HepG2 (cell line): ENCODE measurements around the gene CACNA2D3. TPM values are rescaled to one million over a fixed set of nuclear protein-coding genes. Genes with fewer than 3 reads are reported as not detected.

Experiments used
- ATAC-seq: fragments of 200-7000 bp; cut with Tn5 transposase; 3 replicates; pipeline ENCODE4 v1.9.1; 2020; ENCODE audit warnings: mild to moderate bottlenecking, moderate library complexity
- BruUV-seq: library from RNA; stranded (reverse); fragments of 400-500 nt; replicated peaks from 2 replicates; lab custom pipeline; 2021; lab: Mats Ljungman, UMichigan
- CTCF ChIA-PET: fragments of 300-600 bp; formaldehyde crosslinking; extraction: SDS; loops from one replicate; lab custom pipeline; 2021; ENCODE audit warnings: low total read pairs, inconsistent platforms, low intra/inter-chr PET ratio; lab: Yijun Ruan, JAX
- POLR2A ChIA-PET: fragments of 350-600 bp; sonication (Branson Sonifier 250); formaldehyde crosslinking; loops from one replicate; lab custom pipeline; 2020; ENCODE audit warnings: antibody characterized with exemption, inconsistent platforms; lab: Yijun Ruan, JAX
- DNase-seq: peaks from one replicate; pipeline ENCODE4 v3.0.0-alpha.2; 2015; ENCODE audit warnings: low spot score
- FAIRE-seq: peaks from 3 replicates; lab custom pipeline; 2011; peaks lifted over from hg19 to GRCh38; lab: Jason Lieb, UNC
- H2AFZ ChIP-seq: one replicate; pipeline ENCODE4 v1.6.1; 2011; ENCODE audit warnings: low read length, inconsistent platforms
- H3K27ac ChIP-seq: fragments of 300-600 bp; 3 replicates; pipeline ENCODE4 v1.8.0; 2011; ENCODE audit warnings: mixed run types, mild to moderate bottlenecking, mixed read lengths, low read length, inconsistent platforms; ENCODE audit not compliant: insufficient read depth; ENCODE audit errors: extremely low read length
- H3K27me3 ChIP-seq, 2 experiments: fragments of 200-600 bp in 1 of 2; 2 replicates in 1 of 2; 3 replicates in 1 of 2; pipeline versions ENCODE4 v1.6.0 to v1.8.0; 2011; ENCODE audit warnings: low read length in 2 of 2, mild to moderate bottlenecking in 2 of 2, moderate library complexity in 2 of 2, inconsistent platforms in 1 of 2; ENCODE audit not compliant: insufficient read depth in 2 of 2, control insufficient read depth in 1 of 2
- H3K36me3 ChIP-seq, 2 experiments: fragments of 200-600 bp in 1 of 2; replicated peaks in 1 of 2; 2 replicates in 1 of 2; 3 replicates in 1 of 2; pipeline versions ENCODE4 v1.5.1 to v1.8.0; 2011; ENCODE audit warnings: low read length in 2 of 2, inconsistent platforms in 1 of 2; ENCODE audit not compliant: insufficient read depth in 2 of 2, control insufficient read depth in 1 of 2
- H3K4me1 ChIP-seq: 2 replicates; pipeline ENCODE4 v1.5.1; 2012; ENCODE audit warnings: low read length, inconsistent platforms; ENCODE audit not compliant: insufficient read depth
- H3K4me2 ChIP-seq: 2 replicates; pipeline ENCODE4 v1.6.0; 2011; ENCODE audit warnings: low read depth, low read length, inconsistent platforms
- H3K4me3 ChIP-seq, 3 experiments: fragments of 200-600 bp in 1 of 3; sonication (generic), shearing (Covaris generic) in 1 of 3; replicated peaks in 1 of 3; 2 replicates each; pipeline ENCODE4 v1.5.1; 2011 to 2016; ENCODE audit warnings: low read length in 3 of 3, inconsistent platforms in 2 of 3, low read depth in 2 of 3, mild to moderate bottlenecking in 2 of 3, control low read depth in 1 of 3, mixed read lengths in 1 of 3; ENCODE audit not compliant: insufficient read depth in 1 of 3
- H3K79me2 ChIP-seq: one replicate; pipeline ENCODE4 v1.6.1; 2011; ENCODE audit warnings: low read length, inconsistent platforms; ENCODE audit not compliant: insufficient read depth
- H3K9ac ChIP-seq: 2 replicates; pipeline ENCODE4 v1.6.0; 2011; ENCODE audit warnings: mild to moderate bottlenecking, low read depth, low read length, inconsistent platforms; ENCODE audit not compliant: insufficient read depth
- H3K9me3 ChIP-seq: 2 replicates; pipeline ENCODE4 v1.5.1; 2012; ENCODE audit warnings: mild to moderate bottlenecking, low read length
- H4K20me1 ChIP-seq: 2 replicates; pipeline ENCODE4 v1.6.0; 2011; ENCODE audit warnings: inconsistent platforms, mild to moderate bottlenecking, low read length, moderate library complexity; ENCODE audit not compliant: insufficient read depth
- ATM ChIP-seq: fragments of 450-650 bp; IDR thresholded peaks from 2 replicates; pipeline ENCODE4 v1.7.1; 2017; ENCODE audit warnings: mild to moderate bottlenecking, borderline replicate concordance
- CBX1 ChIP-seq: IDR thresholded peaks from one replicate; pipeline ENCODE4 v1.6.1; 2016; ENCODE audit warnings: antibody characterized with exemption, low read depth
- HNRNPH1 ChIP-seq: fragments of 200-400 bp; formaldehyde crosslinking; optimal IDR thresholded peaks from 2 replicates; pipeline ENCODE3; 2017; ENCODE audit warnings: mild to moderate bottlenecking, low read depth, low read length
- MEIS1 ChIP-seq: sonication (generic); formaldehyde crosslinking; IDR thresholded peaks from 2 replicates; pipeline ENCODE4 v1.9.0; 2021; ENCODE audit warnings: mild to moderate bottlenecking, missing genetic modification reagents, moderate library complexity, borderline replicate concordance
- NFIC ChIP-seq: IDR thresholded peaks from 2 replicates; pipeline ENCODE4 v1.6.1; 2012; ENCODE audit warnings: mild to moderate bottlenecking, low read length, inconsistent platforms
- TEAD2 ChIP-seq: sonication (generic); formaldehyde crosslinking; IDR thresholded peaks from 2 replicates; pipeline ENCODE4 v1.9.0; 2021; ENCODE audit warnings: missing genetic modification reagents
- ZNF441 ChIP-seq: sonication (generic); formaldehyde crosslinking; IDR thresholded peaks from 2 replicates; pipeline ENCODE4 v1.7.0; 2021; ENCODE audit warnings: missing genetic modification reagents, borderline replicate concordance
- WGBS: methylation state at CpG from one replicate; pipeline ENCODE4 v1.1.6; 2017; ENCODE audit warnings: low lambda C conversion rate; 5-methylcytosine and 5-hydroxymethylcytosine counted together
- in situ Hi-C: cut with HindIII; loops from 2 replicates; pipeline ENCODE4 v1.10.0; 2017; ENCODE audit warnings: low pct_unique_long_range_greater_than_20kb; ENCODE audit not compliant: extremely low pct_ligation_motif_present
- intact Hi-C: fragments of 100-400 bp; cut with micrococcal nuclease; formaldehyde crosslinking; loops from one replicate; pipeline ENCODE4 v1.10.0; 2022; ENCODE audit not compliant: unreplicated experiment
- polyA plus RNA-seq, 8 experiments: library from polyadenylated mRNA; depleted of rRNA in 3 of 8; stranded (reverse) in 7 of 8; unstranded in 1 of 8; fragments of >200 nt; fragmentation: Illumina TruSeq in 4 of 8; extraction: Trizol in 4 of 8; gene quantifications; 2 replicates each; pipeline versions ENCODE4 v1.2.1 to v1.2.3, GENCODE V29; 2011 to 2016; ENCODE audit warnings: low read depth in 4 of 8, missing spikeins in 1 of 8, mixed read lengths in 1 of 8; ENCODE audit not compliant: insufficient read depth in 1 of 8
- total RNA-seq, 5 experiments: library from RNA; depleted of rRNA; stranded (reverse); fragments of >200 nt; fragmentation: Illumina TruSeq; extraction: Trizol; gene quantifications; 2 replicates each; pipeline ENCODE4 v1.2.3, GENCODE V29; 2016; ENCODE audit warnings: low read depth in 1 of 5
- TF ChIP-seq, protein P1 (sequence below): sonication (generic); formaldehyde crosslinking; IDR thresholded peaks from 2 replicates; pipeline ENCODE4 v1.5.1; 2020; ENCODE audit warnings: missing genetic modification reagents, mild to moderate bottlenecking, borderline replicate concordance
- TF ChIP-seq, protein P2 (sequence below): sonication (generic); formaldehyde crosslinking; IDR thresholded peaks from 2 replicates; pipeline ENCODE4 v1.4.0; 2020; ENCODE audit warnings: missing genetic modification reagents, mild to moderate bottlenecking, borderline replicate concordance
- TF ChIP-seq, protein P3 (sequence below): sonication (generic); formaldehyde crosslinking; IDR thresholded peaks from 2 replicates; pipeline ENCODE4 v1.4.0; 2020; ENCODE audit warnings: missing genetic modification reagents; ENCODE audit errors: not compliant biosample characterization
- TF ChIP-seq, protein P4 (sequence below): sonication (generic); formaldehyde crosslinking; IDR thresholded peaks from 2 replicates; pipeline ENCODE4 v1.8.1; 2022; ENCODE audit warnings: low read depth, mild to moderate bottlenecking, missing genetic modification reagents

CACNA2D3 gene
- total and polyA plus RNA-seq, 2 of the 13 experiments (the other 11 are each of a cell fraction or from before 2014, with no cell fraction given), result not detected

DNA sequence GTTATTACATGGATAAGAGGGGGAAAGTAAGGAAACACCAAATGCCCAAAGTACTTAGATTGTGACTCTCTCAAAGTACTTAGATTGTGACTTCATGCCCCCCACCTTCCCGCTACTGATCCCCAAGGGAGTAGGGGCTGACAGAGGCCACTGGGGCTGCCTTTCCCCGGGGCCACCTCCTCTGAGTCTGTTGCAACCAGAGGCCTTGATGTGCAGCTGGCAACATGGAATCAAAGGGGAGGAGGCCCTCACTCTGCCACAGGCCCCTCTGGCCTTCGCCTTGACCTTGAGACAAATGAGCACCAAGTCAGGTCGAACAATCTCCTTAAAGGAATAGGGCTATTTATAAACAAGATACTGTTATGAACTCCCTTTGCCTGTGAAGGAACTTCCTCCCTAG lies 743.0 kb downstream of the CACNA2D3 start:
- Histone ChIP-seq H3K4me1 (no peaks in the 10 kb centered on the region), H3K27me3 (peaks cover 1 to 8% of the 10 kb centered on the region in 2 experiments; a peak in 2 of 5 replicates), H3K36me3 (no peaks in the 10 kb centered on the region), H3K4me3 (no peak overlapping the region), H4K20me1 (no peaks in the 10 kb centered on the region), H3K9me3 (no peaks in the 10 kb centered on the region), H2AFZ (no peak overlapping the region), H3K4me2 (no peak overlapping the region), H3K79me2 (no peaks in the 10 kb centered on the region), H3K27ac (no peak overlapping the region), H3K9ac (no peak overlapping the region)
- DNase-seq, result no peak
- CTCF ChIA-PET, result no interaction called here
- no peak for ATAC-seq
- 0% methylated on average over 3 of the region's 4 CpGs for WGBS
- POLR2A ChIA-PET, result no interaction called here
- in situ Hi-C loops (loop anchor here (25.0 kb wide), 3 partner anchors 872 to 1397 kb away; no protein-coding TSS in a partner anchor), intact Hi-C loops (no loop called here)
- TF ChIP-seq HNRNPH1 (no peak), TEAD2 (CRISPR knock-in tag) (no peak), NFIC (no peak), ATM (no peak), CBX1 (no peak), MEIS1 (no peak), ZNF441 (no peak)
- TF ChIP-seq, protein P1, sequence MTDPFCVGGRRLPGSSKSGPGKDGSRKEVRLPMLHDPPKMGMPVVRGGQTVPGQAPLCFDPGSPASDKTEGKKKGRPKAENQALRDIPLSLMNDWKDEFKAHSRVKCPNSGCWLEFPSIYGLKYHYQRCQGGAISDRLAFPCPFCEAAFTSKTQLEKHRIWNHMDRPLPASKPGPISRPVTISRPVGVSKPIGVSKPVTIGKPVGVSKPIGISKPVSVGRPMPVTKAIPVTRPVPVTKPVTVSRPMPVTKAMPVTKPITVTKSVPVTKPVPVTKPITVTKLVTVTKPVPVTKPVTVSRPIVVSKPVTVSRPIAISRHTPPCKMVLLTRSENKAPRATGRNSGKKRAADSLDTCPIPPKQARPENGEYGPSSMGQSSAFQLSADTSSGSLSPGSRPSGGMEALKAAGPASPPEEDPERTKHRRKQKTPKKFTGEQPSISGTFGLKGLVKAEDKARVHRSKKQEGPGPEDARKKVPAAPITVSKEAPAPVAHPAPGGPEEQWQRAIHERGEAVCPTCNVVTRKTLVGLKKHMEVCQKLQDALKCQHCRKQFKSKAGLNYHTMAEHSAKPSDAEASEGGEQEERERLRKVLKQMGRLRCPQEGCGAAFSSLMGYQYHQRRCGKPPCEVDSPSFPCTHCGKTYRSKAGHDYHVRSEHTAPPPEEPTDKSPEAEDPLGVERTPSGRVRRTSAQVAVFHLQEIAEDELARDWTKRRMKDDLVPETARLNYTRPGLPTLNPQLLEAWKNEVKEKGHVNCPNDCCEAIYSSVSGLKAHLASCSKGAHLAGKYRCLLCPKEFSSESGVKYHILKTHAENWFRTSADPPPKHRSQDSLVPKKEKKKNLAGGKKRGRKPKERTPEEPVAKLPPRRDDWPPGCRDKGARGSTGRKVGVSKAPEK (CRISPR knock-in tag), result no peak
- TF ChIP-seq, protein P2, sequence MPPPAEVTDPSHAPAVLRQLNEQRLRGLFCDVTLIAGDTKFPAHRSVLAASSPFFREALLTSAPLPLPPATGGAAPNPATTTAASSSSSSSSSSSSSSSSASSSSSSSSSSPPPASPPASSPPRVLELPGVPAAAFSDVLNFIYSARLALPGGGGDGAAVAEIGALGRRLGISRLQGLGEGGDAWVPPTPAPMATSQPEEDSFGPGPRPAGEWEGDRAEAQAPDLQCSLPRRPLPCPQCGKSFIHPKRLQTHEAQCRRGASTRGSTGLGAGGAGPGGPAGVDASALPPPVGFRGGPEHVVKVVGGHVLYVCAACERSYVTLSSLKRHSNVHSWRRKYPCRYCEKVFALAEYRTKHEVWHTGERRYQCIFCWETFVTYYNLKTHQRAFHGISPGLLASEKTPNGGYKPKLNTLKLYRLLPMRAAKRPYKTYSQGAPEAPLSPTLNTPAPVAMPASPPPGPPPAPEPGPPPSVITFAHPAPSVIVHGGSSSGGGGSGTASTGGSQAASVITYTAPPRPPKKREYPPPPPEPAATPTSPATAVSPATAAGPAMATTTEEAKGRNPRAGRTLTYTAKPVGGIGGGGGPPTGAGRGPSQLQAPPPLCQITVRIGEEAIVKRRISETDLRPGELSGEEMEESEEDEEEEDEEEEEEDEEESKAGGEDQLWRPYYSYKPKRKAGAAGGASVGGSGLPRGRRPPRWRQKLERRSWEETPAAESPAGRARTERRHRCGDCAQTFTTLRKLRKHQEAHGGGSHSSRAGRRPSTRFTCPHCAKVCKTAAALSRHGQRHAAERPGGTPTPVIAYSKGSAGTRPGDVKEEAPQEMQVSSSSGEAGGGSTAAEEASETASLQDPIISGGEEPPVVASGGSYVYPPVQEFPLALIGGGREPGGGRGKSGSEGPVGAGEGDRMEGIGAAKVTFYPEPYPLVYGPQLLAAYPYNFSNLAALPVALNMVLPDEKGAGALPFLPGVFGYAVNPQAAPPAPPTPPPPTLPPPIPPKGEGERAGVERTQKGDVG (CRISPR knock-in tag), result no peak
- TF ChIP-seq, protein P3, sequence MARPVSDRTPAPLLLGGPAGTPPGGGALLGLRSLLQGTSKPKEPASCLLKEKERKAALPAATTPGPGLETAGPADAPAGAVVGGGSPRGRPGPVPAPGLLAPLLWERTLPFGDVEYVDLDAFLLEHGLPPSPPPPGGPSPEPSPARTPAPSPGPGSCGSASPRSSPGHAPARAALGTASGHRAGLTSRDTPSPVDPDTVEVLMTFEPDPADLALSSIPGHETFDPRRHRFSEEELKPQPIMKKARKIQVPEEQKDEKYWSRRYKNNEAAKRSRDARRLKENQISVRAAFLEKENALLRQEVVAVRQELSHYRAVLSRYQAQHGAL (CRISPR knock-in tag), result no peak
- TF ChIP-seq, protein P4, sequence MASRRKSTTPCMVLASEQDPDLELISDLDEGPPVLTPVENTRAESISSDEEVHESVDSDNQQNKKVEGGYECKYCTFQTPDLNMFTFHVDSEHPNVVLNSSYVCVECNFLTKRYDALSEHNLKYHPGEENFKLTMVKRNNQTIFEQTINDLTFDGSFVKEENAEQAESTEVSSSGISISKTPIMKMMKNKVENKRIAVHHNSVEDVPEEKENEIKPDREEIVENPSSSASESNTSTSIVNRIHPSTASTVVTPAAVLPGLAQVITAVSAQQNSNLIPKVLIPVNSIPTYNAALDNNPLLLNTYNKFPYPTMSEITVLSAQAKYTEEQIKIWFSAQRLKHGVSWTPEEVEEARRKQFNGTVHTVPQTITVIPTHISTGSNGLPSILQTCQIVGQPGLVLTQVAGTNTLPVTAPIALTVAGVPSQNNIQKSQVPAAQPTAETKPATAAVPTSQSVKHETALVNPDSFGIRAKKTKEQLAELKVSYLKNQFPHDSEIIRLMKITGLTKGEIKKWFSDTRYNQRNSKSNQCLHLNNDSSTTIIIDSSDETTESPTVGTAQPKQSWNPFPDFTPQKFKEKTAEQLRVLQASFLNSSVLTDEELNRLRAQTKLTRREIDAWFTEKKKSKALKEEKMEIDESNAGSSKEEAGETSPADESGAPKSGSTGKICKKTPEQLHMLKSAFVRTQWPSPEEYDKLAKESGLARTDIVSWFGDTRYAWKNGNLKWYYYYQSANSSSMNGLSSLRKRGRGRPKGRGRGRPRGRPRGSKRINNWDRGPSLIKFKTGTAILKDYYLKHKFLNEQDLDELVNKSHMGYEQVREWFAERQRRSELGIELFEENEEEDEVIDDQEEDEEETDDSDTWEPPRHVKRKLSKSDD (CRISPR knock-in tag), result no peak
- no TSS peak for BruUV-seq
- FAIRE-seq, result no peak
